Measurements from ENCODE around the gene DEDD.

DNA sequence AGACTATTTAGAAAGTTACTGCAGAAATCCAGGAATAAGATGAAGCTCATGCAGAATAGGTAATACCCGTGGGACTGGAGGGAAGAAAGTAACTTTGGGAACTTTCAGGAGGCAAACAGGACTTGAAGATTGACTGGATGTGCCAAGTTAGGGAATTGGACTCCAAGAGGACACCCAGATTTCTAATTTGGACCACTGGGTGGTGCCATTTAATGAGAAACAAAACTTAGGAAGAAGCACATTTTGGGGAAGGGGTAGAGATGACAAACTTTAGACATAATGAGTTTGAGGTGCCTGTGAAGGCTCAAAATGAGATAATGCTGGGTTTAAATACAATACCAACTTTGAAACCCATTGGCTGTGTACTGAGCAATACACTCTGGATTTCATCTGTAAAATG lies 48.2 kb upstream of the DEDD start:
- TF ChIP-seq POLR2A (IDR thresholded peaks at IDR 0.05; ENCODE audit: low read depth, low read length): no peak
- TF ChIP-seq POLR2AphosphoS5 (IDR thresholded peaks at IDR 0.05; ENCODE audit: low read depth, low read length): no peak
